ENCODE data around the gene PPM1E.

Gene PPM1E

DNA sequence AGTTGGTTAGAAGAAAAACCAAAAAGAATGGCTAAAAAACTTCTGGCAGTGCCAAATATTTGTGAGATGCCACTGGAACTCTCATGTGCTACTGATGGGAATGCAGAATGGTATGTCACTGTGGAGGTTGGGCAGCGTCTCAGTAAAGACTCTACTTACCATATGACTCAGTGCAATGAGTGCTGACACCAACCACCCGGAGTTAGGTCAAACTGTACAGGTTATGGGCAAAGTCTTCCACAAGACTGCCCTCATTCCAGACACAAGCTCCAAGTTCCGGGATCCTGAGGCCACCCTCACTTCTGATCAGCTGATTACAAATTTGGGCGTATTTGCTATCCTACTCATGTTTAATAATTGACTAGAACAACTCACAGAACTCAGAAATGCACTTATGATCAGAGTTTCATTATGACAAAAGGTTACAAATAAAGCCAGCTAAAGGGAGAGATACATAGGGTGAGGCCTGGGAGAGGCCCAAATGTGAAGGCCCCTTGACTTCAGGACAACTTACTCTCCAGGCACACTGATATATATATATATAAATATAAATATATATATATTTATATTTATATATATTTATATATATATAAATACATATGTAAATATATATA is 236.2 kb downstream of the PPM1E start:
- no peak overlapping the region for H3K4me3 ChIP-seq (replicated peaks; ENCODE audit: low read depth, low read length)
- peak; percentile 23 for DNase-seq (ENCODE audit: low read depth)
- TF ChIP-seq, protein P1, sequence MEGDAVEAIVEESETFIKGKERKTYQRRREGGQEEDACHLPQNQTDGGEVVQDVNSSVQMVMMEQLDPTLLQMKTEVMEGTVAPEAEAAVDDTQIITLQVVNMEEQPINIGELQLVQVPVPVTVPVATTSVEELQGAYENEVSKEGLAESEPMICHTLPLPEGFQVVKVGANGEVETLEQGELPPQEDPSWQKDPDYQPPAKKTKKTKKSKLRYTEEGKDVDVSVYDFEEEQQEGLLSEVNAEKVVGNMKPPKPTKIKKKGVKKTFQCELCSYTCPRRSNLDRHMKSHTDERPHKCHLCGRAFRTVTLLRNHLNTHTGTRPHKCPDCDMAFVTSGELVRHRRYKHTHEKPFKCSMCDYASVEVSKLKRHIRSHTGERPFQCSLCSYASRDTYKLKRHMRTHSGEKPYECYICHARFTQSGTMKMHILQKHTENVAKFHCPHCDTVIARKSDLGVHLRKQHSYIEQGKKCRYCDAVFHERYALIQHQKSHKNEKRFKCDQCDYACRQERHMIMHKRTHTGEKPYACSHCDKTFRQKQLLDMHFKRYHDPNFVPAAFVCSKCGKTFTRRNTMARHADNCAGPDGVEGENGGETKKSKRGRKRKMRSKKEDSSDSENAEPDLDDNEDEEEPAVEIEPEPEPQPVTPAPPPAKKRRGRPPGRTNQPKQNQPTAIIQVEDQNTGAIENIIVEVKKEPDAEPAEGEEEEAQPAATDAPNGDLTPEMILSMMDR (IDR thresholded peaks at IDR 0.05; ENCODE audit: low read length, missing control alignments): no peak

DNA sequence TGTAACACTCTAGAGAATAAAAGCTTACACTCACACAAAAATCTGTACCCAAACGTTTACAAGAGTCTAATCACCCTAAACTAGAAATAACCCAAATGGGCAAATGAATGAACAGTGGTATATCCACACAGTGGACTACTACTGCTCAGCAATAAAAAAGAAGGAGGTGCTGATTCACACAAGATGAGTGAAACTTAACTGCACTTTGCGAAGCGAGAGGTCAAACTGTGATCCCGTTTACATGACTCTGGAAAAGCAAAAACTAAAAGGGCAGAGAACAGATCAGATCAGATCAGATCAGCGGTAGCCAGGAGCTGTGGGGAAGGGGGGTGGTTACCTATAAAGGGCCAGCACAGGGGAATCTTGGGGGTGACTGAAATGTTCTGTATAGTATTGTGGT is 237.7 kb downstream of the PPM1E start:
- no peak overlapping the region for H3K4me3 ChIP-seq (replicated peaks; ENCODE audit: low read depth, low read length)
- DNase-seq (ENCODE audit: low read depth): no peak
- TF ChIP-seq, protein P1 (IDR thresholded peaks at IDR 0.05; ENCODE audit: low read length, missing control alignments): no peak

DNA sequence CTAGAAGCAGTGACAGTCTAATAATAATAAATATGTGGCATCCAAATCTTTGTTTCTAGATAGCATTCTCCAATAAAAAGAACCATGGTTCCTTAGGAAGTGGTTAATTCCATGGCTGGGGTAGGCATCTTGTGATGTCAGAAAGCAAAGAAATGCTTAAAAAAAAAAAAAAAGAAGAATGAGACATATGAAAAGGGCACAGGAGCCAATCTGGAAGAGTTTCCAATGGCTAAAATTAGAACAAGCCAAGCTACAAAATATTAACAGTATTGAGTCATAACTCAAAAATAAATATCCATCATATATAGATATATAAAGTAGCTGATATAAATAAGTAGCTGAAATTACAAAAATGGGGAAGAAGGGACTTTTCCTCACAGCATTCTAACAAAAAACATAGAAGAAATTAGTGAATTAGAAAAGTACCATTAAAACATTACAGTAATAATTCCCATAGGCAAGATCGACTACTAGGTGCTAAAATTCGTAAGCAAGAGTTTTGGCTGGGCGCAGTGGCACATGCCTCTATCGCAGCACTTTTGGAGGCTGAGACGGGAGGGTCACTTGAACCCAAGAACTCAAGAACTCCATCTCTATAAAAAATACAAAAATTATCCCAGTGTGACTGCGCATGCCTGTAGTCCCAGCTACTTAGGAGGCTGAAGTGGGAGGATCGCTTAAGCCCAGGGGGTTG is 239.7 kb downstream of the PPM1E start:
- no peak for DNase-seq (ENCODE audit: low read depth)
- TF ChIP-seq, protein P1 (IDR thresholded peaks at IDR 0.05; ENCODE audit: low read length, missing control alignments): no peak
- H3K4me3 ChIP-seq (replicated peaks; ENCODE audit: low read depth, low read length): no peak overlapping the region

DNA sequence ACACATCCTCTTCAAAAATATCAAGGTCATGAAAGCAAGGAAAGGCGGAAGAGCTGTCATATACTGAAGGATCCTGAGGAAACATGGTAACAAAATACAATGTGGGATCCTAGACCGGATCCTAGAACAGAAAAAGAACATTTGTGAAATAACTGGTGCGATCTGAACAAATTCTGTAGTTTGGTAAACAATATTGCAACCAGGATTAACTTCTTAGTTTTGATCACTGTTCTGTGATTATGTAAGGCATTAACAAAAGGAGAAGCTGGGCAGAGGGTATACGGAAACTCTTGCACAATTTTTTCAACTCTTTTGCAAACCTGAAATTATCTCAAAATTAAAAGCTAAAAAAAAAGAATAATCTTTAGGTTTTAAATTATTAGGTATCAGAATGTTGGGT is 241.3 kb downstream of the PPM1E start:
- TF ChIP-seq, protein P1 (IDR thresholded peaks at IDR 0.05; ENCODE audit: low read length, missing control alignments): no peak
- no peak overlapping the region for H3K4me3 ChIP-seq (replicated peaks; ENCODE audit: low read depth, low read length)
- no peak for DNase-seq (ENCODE audit: low read depth)

DNA sequence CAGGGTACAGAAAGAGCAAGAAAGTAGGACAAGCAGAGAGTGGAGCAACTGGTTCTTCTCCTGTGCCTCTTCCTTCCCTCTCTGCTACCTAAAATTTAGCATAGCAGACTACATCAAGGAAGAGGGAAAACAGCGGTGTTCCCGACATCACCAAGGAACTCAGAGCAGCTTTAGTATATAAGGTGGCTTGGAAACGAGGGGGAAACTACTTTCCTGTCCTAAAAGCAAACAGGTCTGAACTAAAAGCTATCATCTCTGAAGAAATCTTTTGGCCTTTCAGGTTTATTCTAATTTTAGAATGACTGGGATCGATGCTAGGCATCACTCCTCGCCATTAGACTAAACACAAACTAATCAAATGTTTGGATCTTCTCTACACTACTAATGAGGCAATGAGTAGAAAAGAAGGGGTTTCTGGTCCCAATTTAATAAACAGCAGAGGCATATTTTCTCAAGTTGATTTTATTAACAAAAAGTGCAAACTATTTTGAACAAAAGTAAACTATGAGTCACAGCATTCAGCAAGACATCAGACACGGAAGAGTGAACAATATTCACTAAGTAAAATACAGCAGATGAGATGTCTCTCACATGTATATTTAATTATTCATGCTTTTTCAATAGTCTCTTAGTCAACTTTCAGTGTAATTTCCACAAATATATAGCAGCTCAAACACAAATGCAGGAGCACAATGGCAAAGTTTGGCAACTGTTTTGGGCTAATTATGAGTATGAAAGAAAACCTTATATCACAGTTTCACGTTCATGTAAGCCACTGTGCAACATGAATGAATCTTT is 242.3 kb downstream of the PPM1E start:
- TF ChIP-seq, protein P1 (IDR thresholded peaks at IDR 0.05; ENCODE audit: low read length, missing control alignments): no peak
- no peak for DNase-seq (ENCODE audit: low read depth)
- no peak overlapping the region for H3K4me3 ChIP-seq (replicated peaks; ENCODE audit: low read depth, low read length)

DNA sequence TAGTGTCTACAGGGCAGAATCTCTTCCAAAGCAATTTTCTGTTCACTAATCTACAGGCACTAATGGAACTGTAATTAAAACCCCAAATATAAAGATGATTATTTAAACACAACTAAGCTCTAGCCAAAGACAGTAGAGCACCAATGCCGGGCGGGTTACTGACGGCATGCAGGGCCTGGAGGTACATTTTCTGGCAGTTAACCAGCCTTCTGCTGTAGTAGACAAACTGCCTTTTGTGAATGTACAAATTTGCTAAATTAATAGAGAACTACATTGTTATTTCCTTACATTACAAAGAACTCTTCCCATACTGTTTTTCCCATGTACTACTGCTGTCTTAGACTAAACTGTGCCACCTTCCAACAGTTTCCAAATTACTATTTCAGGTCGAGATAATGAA is 243.2 kb downstream of the PPM1E start:
- TF ChIP-seq, protein P1 (IDR thresholded peaks at IDR 0.05; ENCODE audit: low read length, missing control alignments): no peak
- no peak for DNase-seq (ENCODE audit: low read depth)
- no peak overlapping the region for H3K4me3 ChIP-seq (replicated peaks; ENCODE audit: low read depth, low read length)
